MCF 10A (cell line): ENCODE data around the gene KCNG2. TPM values are rescaled to one million over a fixed set of nuclear protein-coding genes. Genes with fewer than 3 reads are reported as not detected.

ENCODE experiments used
- BruUV-seq: library from RNA; stranded (reverse); fragments of 400-500 nt; replicated peaks from 2 replicates; lab custom pipeline; 2021; lab: Mats Ljungman, UMichigan
- CTCF ChIA-PET: fragments of 300-600 bp; sonication (Branson Sonifier 250); formaldehyde crosslinking; extraction: SDS; loops from one replicate; lab custom pipeline; 2021; ENCODE audit warnings: antibody characterized with exemption, inconsistent platforms; lab: Yijun Ruan, JAX
- POLR2A ChIA-PET: fragments of 300-600, 350-650 bp; sonication (Branson Sonifier 250); formaldehyde crosslinking; extraction: SDS; loops from one replicate; lab custom pipeline; 2020; ENCODE audit warnings: antibody characterized with exemption, inconsistent platforms; lab: Yijun Ruan, JAX
- DNase-seq: peaks from one replicate; pipeline ENCODE4 v3.0.0-alpha.2; 2018; ENCODE audit not compliant: unreplicated experiment
- H3K27ac Mint-ChIP-seq: one replicate; pipeline ENCODE4 v1.8.0; 2022; ENCODE audit warnings: mild to moderate bottlenecking, low read depth, mixed read lengths; ENCODE audit not compliant: unreplicated experiment
- H3K27me3 Mint-ChIP-seq: one replicate; pipeline ENCODE4 v1.8.0; 2022; ENCODE audit warnings: mixed read lengths; ENCODE audit not compliant: insufficient read depth, unreplicated experiment
- H3K36me3 Mint-ChIP-seq: one replicate; pipeline ENCODE4 v1.8.0; 2022; ENCODE audit warnings: mild to moderate bottlenecking, moderate library complexity, mixed read lengths; ENCODE audit not compliant: insufficient read depth, unreplicated experiment
- H3K4me1 Mint-ChIP-seq: one replicate; pipeline ENCODE4 v1.8.0; 2022; ENCODE audit warnings: mixed read lengths; ENCODE audit not compliant: insufficient read depth, unreplicated experiment
- H3K4me3 Mint-ChIP-seq: one replicate; pipeline ENCODE4 v1.8.0; 2022; ENCODE audit warnings: mild to moderate bottlenecking, moderate library complexity, mixed read lengths; ENCODE audit not compliant: unreplicated experiment
- H3K9me3 Mint-ChIP-seq: one replicate; pipeline ENCODE4 v1.8.0; 2022; ENCODE audit warnings: mixed read lengths; ENCODE audit not compliant: unreplicated experiment
- intact Hi-C: fragments of 100-400 bp; cut with micrococcal nuclease; formaldehyde crosslinking; loops from 2 replicates; pipeline ENCODE4 v1.14.1; 2022
- total RNA-seq: library from RNA; stranded (reverse); gene quantifications from 2 replicates; pipeline ENCODE4 v1.2.3, GENCODE V29; 2022
- TF ChIP-seq, protein P1 (sequence below): fragments of 200-600 bp; IDR thresholded peaks from one replicate; pipeline ENCODE4 v1.8.0; 2022; ENCODE audit warnings: antibody characterized with exemption, mild to moderate bottlenecking; ENCODE audit not compliant: unreplicated experiment

KCNG2 gene
- total RNA-seq, 1 experiment from 2014 or later, result not detected

DNA sequence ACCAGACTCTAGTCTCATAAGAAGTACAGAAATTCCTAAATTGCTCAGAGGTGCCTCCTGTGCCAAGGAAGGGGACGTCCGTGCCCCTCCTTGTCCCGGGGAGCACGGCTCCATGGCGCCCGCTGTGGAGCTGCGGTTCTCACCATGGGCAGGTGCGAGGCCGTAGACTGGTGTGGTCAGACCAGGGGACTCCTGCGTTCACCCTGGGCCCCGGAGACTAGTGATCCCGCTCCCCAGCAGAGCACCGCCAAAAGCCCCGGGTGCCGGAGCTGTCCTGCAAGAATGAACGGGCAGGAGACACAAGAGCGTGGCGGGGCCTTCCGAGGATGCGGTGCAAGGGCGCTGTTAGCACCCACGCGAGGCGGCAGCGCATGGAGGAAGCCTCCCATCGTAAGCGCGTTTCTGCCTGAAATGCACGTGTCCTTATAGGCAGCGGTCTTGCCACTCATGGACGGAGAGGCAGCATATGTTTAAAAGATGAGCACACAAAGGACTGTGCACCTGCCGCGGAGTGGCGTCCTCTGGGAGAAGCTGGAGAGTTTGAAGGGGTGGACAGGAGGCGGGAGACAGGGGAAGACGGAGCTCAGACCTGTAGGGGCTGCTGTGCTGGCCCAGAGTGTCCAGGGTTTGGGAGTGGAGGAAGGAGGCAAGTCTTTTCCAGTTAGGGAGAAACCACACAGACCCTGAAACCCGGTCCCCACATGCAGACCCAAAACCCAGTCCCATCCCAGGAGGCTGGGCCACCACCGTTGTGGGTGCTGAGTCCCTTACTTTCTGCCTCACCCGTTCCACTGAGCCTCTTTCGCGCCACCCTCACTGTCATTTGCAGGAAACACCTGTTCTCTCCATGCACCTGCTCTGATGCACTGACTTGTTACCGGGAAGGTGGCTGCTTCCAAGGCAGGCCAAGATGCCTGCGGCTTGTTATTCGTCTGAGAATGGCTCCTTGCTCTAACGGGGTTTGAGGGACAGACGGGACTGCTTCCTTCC lies 7.5 kb upstream of the KCNG2 start:
- Mint-ChIP-seq H3K36me3 (no peaks in the 10 kb centered on the region), H3K9me3 (peaks cover 11% of the 10 kb centered on the region), H3K27ac (no peak overlapping the region), H3K4me1 (peaks cover 24% of the 10 kb centered on the region), H3K4me3 (no peak overlapping the region), H3K27me3 (no peaks in the 10 kb centered on the region)
- TF ChIP-seq, protein P1, sequence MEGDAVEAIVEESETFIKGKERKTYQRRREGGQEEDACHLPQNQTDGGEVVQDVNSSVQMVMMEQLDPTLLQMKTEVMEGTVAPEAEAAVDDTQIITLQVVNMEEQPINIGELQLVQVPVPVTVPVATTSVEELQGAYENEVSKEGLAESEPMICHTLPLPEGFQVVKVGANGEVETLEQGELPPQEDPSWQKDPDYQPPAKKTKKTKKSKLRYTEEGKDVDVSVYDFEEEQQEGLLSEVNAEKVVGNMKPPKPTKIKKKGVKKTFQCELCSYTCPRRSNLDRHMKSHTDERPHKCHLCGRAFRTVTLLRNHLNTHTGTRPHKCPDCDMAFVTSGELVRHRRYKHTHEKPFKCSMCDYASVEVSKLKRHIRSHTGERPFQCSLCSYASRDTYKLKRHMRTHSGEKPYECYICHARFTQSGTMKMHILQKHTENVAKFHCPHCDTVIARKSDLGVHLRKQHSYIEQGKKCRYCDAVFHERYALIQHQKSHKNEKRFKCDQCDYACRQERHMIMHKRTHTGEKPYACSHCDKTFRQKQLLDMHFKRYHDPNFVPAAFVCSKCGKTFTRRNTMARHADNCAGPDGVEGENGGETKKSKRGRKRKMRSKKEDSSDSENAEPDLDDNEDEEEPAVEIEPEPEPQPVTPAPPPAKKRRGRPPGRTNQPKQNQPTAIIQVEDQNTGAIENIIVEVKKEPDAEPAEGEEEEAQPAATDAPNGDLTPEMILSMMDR, result no peak
- no TSS peak for BruUV-seq
- ChIA-PET CTCF (interaction anchor here (0.6 kb wide), 1 partner anchor 171 kb away, joined by 3 read pairs; no protein-coding TSS in a partner anchor), POLR2A (no interaction called here)
- intact Hi-C loops, result no loop called here
- DNase-seq, result no peak

- no peaks in the 10 kb centered on the region for H3K36me3 Mint-ChIP-seq
- DNase-seq, result peak; percentile 94
- no TSS peak for BruUV-seq
- intact Hi-C loops, result no loop called here
- TF ChIP-seq, protein P1, result no peak
- peaks cover 24% of the 10 kb centered on the region for H3K4me1 Mint-ChIP-seq
- H3K27me3 Mint-ChIP-seq, result no peaks in the 10 kb centered on the region
- H3K4me3 Mint-ChIP-seq, result peak overlapping the region; percentile 46
- H3K9me3 Mint-ChIP-seq, result peaks cover 14% of the 10 kb centered on the region
- no peak overlapping the region for H3K27ac Mint-ChIP-seq
- ChIA-PET CTCF (interaction anchor here (0.6 to 1.3 kb wide), 2 partner anchors 168 to 170 kb away, joined by 3 to 7 read pairs; no protein-coding TSS in a partner anchor), POLR2A (interaction anchor here (1.3 kb wide), 1 partner anchor 111 kb away, joined by 7 read pairs; the partner anchor contains the start of gene CTDP1)
These were observed 6.5 kb upstream of the KCNG2 start for GRCh38 chr18:79790996-79791972.

DNA sequence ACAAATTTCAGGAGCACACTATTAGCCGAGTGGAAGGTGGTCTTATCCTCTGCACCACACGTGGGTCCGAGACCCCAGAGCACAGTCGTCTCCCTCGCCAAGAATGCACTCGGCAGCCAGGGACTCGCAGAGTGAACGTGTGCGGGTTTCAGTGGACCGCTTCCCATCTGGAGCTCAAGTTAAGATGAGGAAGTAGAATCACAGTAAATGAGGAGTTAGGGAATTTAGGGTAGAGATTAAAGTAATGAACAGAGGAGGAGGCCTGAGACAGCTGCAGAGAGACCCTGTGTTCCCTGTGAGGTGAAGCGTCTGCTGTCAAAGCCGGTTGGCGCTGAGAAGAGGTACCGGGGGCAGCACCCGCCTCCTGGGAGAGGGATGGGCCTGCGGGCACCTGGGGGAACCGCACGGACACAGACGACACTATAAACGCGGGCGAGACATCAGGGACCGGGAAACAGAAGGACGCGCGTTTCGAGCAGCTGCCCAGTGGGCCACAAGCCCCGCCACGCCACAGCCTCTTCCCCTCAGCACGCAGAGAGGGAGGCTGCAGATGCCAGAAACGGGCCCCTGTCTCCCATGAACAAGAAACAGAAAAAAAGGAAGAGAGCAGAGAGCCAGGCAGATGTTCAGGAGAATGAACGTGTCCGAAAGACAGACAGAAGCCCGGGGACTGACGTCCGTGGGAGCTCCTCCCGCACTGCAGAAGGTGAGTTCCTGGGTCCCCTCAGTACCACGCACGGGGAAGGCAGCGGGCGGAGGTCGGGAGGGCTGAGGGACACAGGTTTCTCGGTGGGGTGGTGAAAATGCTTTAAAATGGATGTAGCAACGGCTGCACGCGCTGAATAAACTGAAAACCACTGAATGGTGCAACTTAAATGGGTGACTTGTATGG lies 5.4 kb upstream of the KCNG2 start:
- no TSS peak for BruUV-seq
- H3K9me3 Mint-ChIP-seq, result peaks cover 19% of the 10 kb centered on the region
- CTCF ChIA-PET, result interaction anchor here (1.3 kb wide), 1 partner anchor 167 kb away, joined by 7 read pairs; no protein-coding TSS in a partner anchor
- H3K4me1 Mint-ChIP-seq, result peaks cover 24% of the 10 kb centered on the region
- no peaks in the 10 kb centered on the region for H3K36me3 Mint-ChIP-seq
- no peak for DNase-seq
- TF ChIP-seq, protein P1, result no peak
- intact Hi-C loops, result no loop called here
- H3K4me3 Mint-ChIP-seq, result peak overlapping the region; percentile 46
- no peak overlapping the region for H3K27ac Mint-ChIP-seq
- POLR2A ChIA-PET, result interaction anchor here (1.3 kb wide), 1 partner anchor 112 kb away, joined by 7 read pairs; the partner anchor contains the start of gene CTDP1
- H3K27me3 Mint-ChIP-seq, result peaks cover 6% of the 10 kb centered on the region
